Esophagus muscularis mucosa (tissue), 4 donors: ENCODE data around the gene EMC8. TPM values are rescaled to one million over a fixed set of nuclear protein-coding genes. Genes with fewer than 3 reads are reported as not detected.
A peak's percentile ranks its signal among the peaks of the same experiment; 100 is the strongest.

Source experiments
- DNase-seq: peaks from one replicate; pipeline ENCODE4 v3.0.0-alpha.2; 2017; ENCODE audit errors: extremely low spot score
- H3K27ac ChIP-seq, 4 donors: fragments of 200-600 bp; sonication (generic); replicated peaks in 1 of 4; 1 replicate in 3 of 4; 2 replicates in 1 of 4; pipeline ENCODE4 v1.5.1; 2016 to 2019; ENCODE audit warnings: mild to moderate bottlenecking in 1 of 4
- H3K27me3 ChIP-seq, 4 donors: fragments of 200-600 bp; sonication (generic); one replicate each; pipeline versions ENCODE4 v1.5.1 to v1.6.0; 2016 to 2019
- H3K36me3 ChIP-seq, 4 donors: fragments of 200-600 bp; sonication (generic); one replicate each; pipeline ENCODE4 v1.5.1; 2016 to 2019
- H3K4me1 ChIP-seq, 4 donors: fragments of 200-600 bp; sonication (generic); one replicate each; pipeline ENCODE4 v1.5.1; 2016 to 2019
- H3K4me3 ChIP-seq, 4 donors: fragments of 200-600 bp; sonication (generic); 1 replicate in 2 of 4; 2 replicates in 2 of 4; pipeline ENCODE4 v1.5.1; 2016 to 2019; ENCODE audit warnings: mild to moderate bottlenecking in 4 of 4, moderate library complexity in 1 of 4
- H3K9me3 ChIP-seq, 4 donors: fragments of 200-600 bp; sonication (generic); 1 replicate in 3 of 4; 2 replicates in 1 of 4; pipeline ENCODE4 v1.5.1; 2016 to 2019
- CTCF ChIP-seq, 3 experiments: fragments of 200-600 bp in 2 of 3; fragments of 450-650 bp in 1 of 3; sonication (generic) in 2 of 3; IDR thresholded peaks; one replicate each; pipeline ENCODE4 v1.5.1; 2017 to 2019; ENCODE audit warnings: antibody characterized with exemption in 3 of 3, mild to moderate bottlenecking in 2 of 3, moderate library complexity in 1 of 3
- EP300 ChIP-seq: sonication (generic); formaldehyde crosslinking; IDR thresholded peaks from one replicate; pipeline ENCODE4 v1.6.1; 2017; ENCODE audit warnings: antibody characterized with exemption
- POLR2A ChIP-seq: fragments of 450-650 bp; IDR thresholded peaks from one replicate; pipeline ENCODE4 v1.6.1; 2017; ENCODE audit warnings: antibody characterized with exemption, moderate library complexity, mild to moderate bottlenecking, low read depth
- POLR2AphosphoS5 ChIP-seq, 2 donors: sonication (generic); formaldehyde crosslinking; IDR thresholded peaks; one replicate each; pipeline ENCODE4 v1.6.1; 2017; ENCODE audit warnings: antibody characterized with exemption in 2 of 2
- WGBS: methylation state at CpG from one replicate; pipeline ENCODE4 v1.1.5; 2018; 5-methylcytosine and 5-hydroxymethylcytosine counted together
- intact Hi-C: fragments of 100-400 bp; cut with DNase I; formaldehyde crosslinking; loops from one replicate; pipeline ENCODE4 v1.15.1; 2023
- total RNA-seq, 4 donors: library from RNA; depleted of rRNA; stranded (reverse); fragments of >200 nt; gene quantifications; one replicate each; pipeline versions ENCODE4 v1.1.0 to v1.2.1, GENCODE V29; 2016

EMC8 gene
- total RNA-seq, 4 donors from 2014 or later: 26.0 to 41.3 (median 27.6) TPM

DNA sequence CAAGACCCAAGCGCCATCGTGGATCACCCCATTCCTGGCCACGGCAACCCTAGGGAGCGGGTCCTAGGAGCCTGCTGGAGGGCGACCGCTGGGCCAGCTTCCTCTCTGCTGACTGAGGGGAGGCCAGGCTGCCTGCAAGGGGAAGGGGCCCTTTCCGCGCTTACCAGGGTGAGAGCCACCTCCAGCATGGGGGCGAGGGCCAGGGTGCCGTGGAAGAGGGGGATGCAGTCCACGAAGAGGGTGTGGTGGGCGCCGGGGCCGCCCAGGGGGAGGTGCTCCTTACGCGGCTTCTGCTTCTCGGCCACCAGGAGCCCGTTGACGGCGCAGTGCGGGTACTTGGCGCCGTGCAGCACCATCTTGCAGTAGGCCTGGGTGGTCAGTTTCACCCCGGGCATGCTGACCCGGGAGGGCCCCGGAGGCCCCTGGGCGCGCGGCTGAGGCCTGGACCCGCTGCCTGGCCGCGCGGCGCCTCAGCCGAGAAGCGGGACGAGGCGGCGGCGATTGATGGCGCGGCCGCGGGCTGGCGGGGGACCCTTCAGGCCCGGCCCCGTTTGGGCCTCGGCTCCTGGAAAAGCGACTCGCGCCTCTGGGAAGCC, 345 bp downstream of the EMC8 start:
- H3K9me3 ChIP-seq: no peaks in the 10 kb centered on the region
- H3K4me3 ChIP-seq: peak overlapping the region; percentile 98 to 100 (median 98)
- WGBS: 0% methylated on average over 13 of the region's 51 CpGs
- H3K27me3 ChIP-seq: no peaks in the 10 kb centered on the region
- H3K36me3 ChIP-seq: peaks cover 7 to 59% (median 58%) of the 10 kb centered on the region in 4 donors
- no peak for TF ChIP-seq POLR2AphosphoS5 (IDR thresholded peaks at IDR 0.05)
- no peak for TF ChIP-seq POLR2A
- TF ChIP-seq CTCF (IDR thresholded peaks at IDR 0.05): no peak
- no peak for TF ChIP-seq EP300
- peak overlapping the region; percentile 92 to 96 (median 92) for H3K27ac ChIP-seq
- intact Hi-C loops: no loop called here
- DNase-seq: no peak
- peaks cover 29 to 70% (median 55%) of the 10 kb centered on the region in 4 donors for H3K4me1 ChIP-seq

GRCh38 chr16:85798283-85798776, 1.0 kb downstream of the EMC8 start:
- no peaks in the 10 kb centered on the region for H3K9me3 ChIP-seq
- intact Hi-C loops: no loop called here
- no peak for TF ChIP-seq POLR2A
- H3K4me3 ChIP-seq: peak overlapping the region; percentile 98 to 100 (median 98)
- WGBS: 25% methylated on average over 17 of the region's 17 CpGs
- peaks cover 29 to 65% (median 55%) of the 10 kb centered on the region in 4 donors for H3K4me1 ChIP-seq
- peaks cover 3 to 57% (median 53%) of the 10 kb centered on the region in 4 donors for H3K36me3 ChIP-seq
- peak overlapping the region in 1 of 4 donors; percentile 92 for H3K27ac ChIP-seq
- no peaks in the 10 kb centered on the region for H3K27me3 ChIP-seq
- DNase-seq: no peak

- no peak for TF ChIP-seq POLR2A
- no peak for TF ChIP-seq CTCF (IDR thresholded peaks at IDR 0.05)
- TF ChIP-seq EP300: no peak
- no peak for TF ChIP-seq POLR2AphosphoS5 (IDR thresholded peaks at IDR 0.05)
- Histone ChIP-seq H3K27me3 (no peaks in the 10 kb centered on the region), H3K36me3 (peaks cover 0 to 56% (median 45%) of the 10 kb centered on the region in 4 donors), H3K4me1 (peaks cover 24 to 48% (median 45%) of the 10 kb centered on the region in 4 donors), H3K9me3 (no peaks in the 10 kb centered on the region), H3K4me3 (no peak overlapping the region), H3K27ac (no peak overlapping the region)
- no peak for DNase-seq
- WGBS: 94% methylated on average over 7 of the region's 7 CpGs
- intact Hi-C loops: no loop called here
Measured at GRCh38 chr16:85796599-85796998, 2.7 kb downstream of the EMC8 start.

- Histone ChIP-seq H3K27ac (no peak overlapping the region), H3K27me3 (no peaks in the 10 kb centered on the region), H3K9me3 (no peaks in the 10 kb centered on the region), H3K4me3 (no peak overlapping the region), H3K4me1 (peaks cover 24 to 44% (median 41%) of the 10 kb centered on the region in 4 donors), H3K36me3 (peaks cover 0 to 55% (median 42%) of the 10 kb centered on the region in 4 donors)
- intact Hi-C loops: no loop called here
- WGBS: 93% methylated on average over 6 of the region's 6 CpGs
- no peak for TF ChIP-seq EP300
- no peak for TF ChIP-seq POLR2A
- no peak for TF ChIP-seq CTCF (IDR thresholded peaks at IDR 0.05)
- no peak for TF ChIP-seq POLR2AphosphoS5 (IDR thresholded peaks at IDR 0.05)
- DNase-seq: no peak
Measured at GRCh38 chr16:85796152-85796551, 3.2 kb downstream of the EMC8 start.

GRCh38 chr16:85794696-85795095, 4.6 kb downstream of the EMC8 start:
- H3K9me3 ChIP-seq: no peaks in the 10 kb centered on the region
- WGBS: 74% methylated on average over 7 of the region's 8 CpGs
- TF ChIP-seq POLR2A (no peak), CTCF (IDR thresholded peaks at IDR 0.05) (no peak), EP300 (no peak), POLR2AphosphoS5 (IDR thresholded peaks at IDR 0.05) (no peak)
- H3K4me3 ChIP-seq: no peak overlapping the region
- H3K27me3 ChIP-seq: no peaks in the 10 kb centered on the region
- intact Hi-C loops: no loop called here
- H3K27ac ChIP-seq: no peak overlapping the region
- no peak for DNase-seq
- peaks cover 16 to 31% (median 29%) of the 10 kb centered on the region in 4 donors for H3K4me1 ChIP-seq
- peaks cover 0 to 55% (median 42%) of the 10 kb centered on the region in 4 donors for H3K36me3 ChIP-seq
